CD8-positive, alpha-beta memory T cell (primary cell): ENCODE measurements around the gene GMNN. TPM values are rescaled to one million over a fixed set of nuclear protein-coding genes. Genes with fewer than 3 reads are reported as not detected.

ENCODE experiments used
- CTCF ChIA-PET: fragments of 350-600 bp; sonication (Branson Sonifier 250); formaldehyde crosslinking; loops from one replicate; lab custom pipeline; 2021; ENCODE audit warnings: antibody characterized with exemption; lab: Charles Lee
- POLR2A ChIA-PET: fragments of 350-600 bp; sonication (Branson Sonifier 250); formaldehyde crosslinking; loops from one replicate; lab custom pipeline; 2021; ENCODE audit warnings: antibody characterized with exemption; lab: Charles Lee
- DNase-seq, 5 donors: peaks; one replicate each; pipeline versions ENCODE4 v3.0.0 to v3.0.0-alpha.2; 2020 to 2022; ENCODE audit warnings: mixed read lengths in 1 of 5
- H3K27ac ChIP-seq: one replicate; pipeline ENCODE4 v1.7.0; 2013; ENCODE audit warnings: low read depth, mild to moderate bottlenecking, low read length, moderate library complexity
- H3K27me3 ChIP-seq: 2 replicates; pipeline ENCODE4 v1.7.0; 2013; ENCODE audit warnings: low read length, mild to moderate bottlenecking; ENCODE audit not compliant: insufficient read depth, poor library complexity, severe bottlenecking
- H3K36me3 ChIP-seq: 2 replicates; pipeline ENCODE4 v1.7.0; 2013; ENCODE audit warnings: mild to moderate bottlenecking, low read length, moderate library complexity; ENCODE audit not compliant: insufficient read depth
- H3K4me1 ChIP-seq: 2 replicates; pipeline ENCODE4 v1.7.0; 2013; ENCODE audit warnings: mild to moderate bottlenecking, low read length, moderate library complexity; ENCODE audit not compliant: insufficient read depth
- H3K4me3 ChIP-seq: 2 replicates; pipeline ENCODE4 v1.7.0; 2013; ENCODE audit warnings: mild to moderate bottlenecking, low read length
- H3K9me3 ChIP-seq: 2 replicates; pipeline ENCODE4 v1.7.0; 2013; ENCODE audit warnings: mild to moderate bottlenecking, low read length
- H3K27ac Mint-ChIP-seq, 8 donors: one replicate each; pipeline ENCODE4 v1.8.0; 2020 to 2021; ENCODE audit warnings: mixed read lengths in 8 of 8, mild to moderate bottlenecking in 6 of 8, inconsistent platforms in 3 of 8, moderate library complexity in 3 of 8
- H3K27me3 Mint-ChIP-seq, 2 donors: one replicate each; pipeline ENCODE4 v1.8.0; 2020 to 2021; ENCODE audit warnings: mixed read lengths in 2 of 2, mild to moderate bottlenecking in 1 of 2, moderate library complexity in 1 of 2
- H3K36me3 Mint-ChIP-seq, 3 donors: one replicate each; pipeline ENCODE4 v1.8.0; 2020 to 2021; ENCODE audit warnings: mixed read lengths in 3 of 3, inconsistent platforms in 1 of 3, mild to moderate bottlenecking in 1 of 3
- H3K4me1 Mint-ChIP-seq, 3 donors: one replicate each; pipeline ENCODE4 v1.8.0; 2020 to 2021; ENCODE audit warnings: mixed read lengths in 3 of 3, inconsistent platforms in 1 of 3, mild to moderate bottlenecking in 1 of 3
- H3K4me3 Mint-ChIP-seq, 7 donors: one replicate each; pipeline ENCODE4 v1.8.0; 2020 to 2021; ENCODE audit warnings: mixed read lengths in 7 of 7, mild to moderate bottlenecking in 6 of 7, moderate library complexity in 4 of 7, inconsistent platforms in 2 of 7
- H3K9me3 Mint-ChIP-seq, 5 donors: one replicate each; pipeline ENCODE4 v1.8.0; 2020 to 2022; ENCODE audit warnings: mixed read lengths in 5 of 5, mild to moderate bottlenecking in 3 of 5, moderate library complexity in 2 of 5, inconsistent platforms in 1 of 5
- polyA plus RNA-seq: library from polyadenylated mRNA; unstranded; fragments of 300-500 nt; fragmentation: Illumina TruSeq; gene quantifications from one replicate; pipeline ENCODE4 v1.2.3, GENCODE V29; 2021
- total RNA-seq, 2 experiments: library from RNA; stranded (reverse); gene quantifications; one replicate each; pipeline ENCODE4 v1.2.3, GENCODE V29; 2021

The GMNN gene
- total and polyA plus RNA-seq, 3 experiments from 2014 or later, result 6.8 to 67.0 (median 65.8) TPM

DNA sequence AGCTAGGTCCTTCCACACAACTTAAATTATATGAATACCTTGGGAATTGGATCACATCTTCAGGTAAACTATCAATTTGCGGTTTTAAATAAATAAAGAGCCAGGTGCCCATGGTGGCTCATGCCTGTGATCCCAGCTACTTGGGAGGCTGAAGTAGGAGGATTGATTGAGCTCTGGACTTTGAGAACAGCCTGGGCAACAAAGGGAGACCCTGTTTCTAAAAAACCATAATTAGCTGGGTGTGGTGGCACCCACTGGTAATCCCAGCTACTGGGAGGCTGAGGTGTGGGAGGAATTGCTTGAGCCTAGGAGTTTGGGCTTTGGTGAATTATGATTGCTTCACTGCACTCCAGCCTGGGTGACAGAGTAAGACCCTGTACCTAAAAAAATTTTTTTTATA, 3.4 kb downstream of the GMNN start:
- Histone ChIP-seq H3K36me3 (peaks cover 9% of the 10 kb centered on the region), H3K9me3 (no peaks in the 10 kb centered on the region), H3K4me3 (no peak overlapping the region), H3K4me1 (peaks cover 15% of the 10 kb centered on the region), H3K27ac (no peak overlapping the region), H3K27me3 (no peaks in the 10 kb centered on the region)
- Mint-ChIP-seq H3K9me3 (no peaks in the 10 kb centered on the region), H3K36me3 (peaks cover 0 to 31% (median 6%) of the 10 kb centered on the region in 3 donors), H3K4me3 (peak overlapping the region in 2 of 7 donors; percentile 10 to 34), H3K27ac (no peak overlapping the region), H3K4me1 (peaks cover 28 to 46% (median 36%) of the 10 kb centered on the region in 3 donors), H3K27me3 (peaks cover 0 to 3% of the 10 kb centered on the region in 2 donors)
- CTCF ChIA-PET, result interaction anchor here (1.4 kb wide), 1 partner anchor 240 kb away, joined by 3 read pairs; no protein-coding TSS in a partner anchor
- POLR2A ChIA-PET, result interaction anchor here (1.2 kb wide), 1 partner anchor 240 kb away, joined by 3 read pairs; no protein-coding TSS in a partner anchor
- DNase-seq, result no peak

DNA sequence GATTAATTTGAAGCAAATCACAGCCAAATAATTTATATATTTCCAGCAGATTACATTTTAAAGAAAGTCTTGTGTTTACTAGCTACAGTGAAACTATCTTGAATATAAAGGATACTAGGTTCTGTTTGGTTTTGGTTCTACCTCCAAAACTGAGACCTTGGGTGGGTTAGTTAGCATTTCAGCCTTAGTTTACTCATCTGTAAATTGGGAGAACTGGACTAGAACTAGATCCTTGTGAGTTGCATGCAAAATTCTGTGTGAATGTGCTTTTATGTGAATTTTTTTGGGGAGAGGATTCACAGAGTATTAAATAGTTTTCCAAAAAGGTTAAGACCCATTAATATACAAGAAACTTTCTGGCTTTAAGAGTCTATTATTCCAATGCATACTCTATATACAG, 4.1 kb downstream of the GMNN start:
- CTCF ChIA-PET, result interaction anchor here (1.4 kb wide), 1 partner anchor 239 kb away, joined by 3 read pairs; no protein-coding TSS in a partner anchor

DNA sequence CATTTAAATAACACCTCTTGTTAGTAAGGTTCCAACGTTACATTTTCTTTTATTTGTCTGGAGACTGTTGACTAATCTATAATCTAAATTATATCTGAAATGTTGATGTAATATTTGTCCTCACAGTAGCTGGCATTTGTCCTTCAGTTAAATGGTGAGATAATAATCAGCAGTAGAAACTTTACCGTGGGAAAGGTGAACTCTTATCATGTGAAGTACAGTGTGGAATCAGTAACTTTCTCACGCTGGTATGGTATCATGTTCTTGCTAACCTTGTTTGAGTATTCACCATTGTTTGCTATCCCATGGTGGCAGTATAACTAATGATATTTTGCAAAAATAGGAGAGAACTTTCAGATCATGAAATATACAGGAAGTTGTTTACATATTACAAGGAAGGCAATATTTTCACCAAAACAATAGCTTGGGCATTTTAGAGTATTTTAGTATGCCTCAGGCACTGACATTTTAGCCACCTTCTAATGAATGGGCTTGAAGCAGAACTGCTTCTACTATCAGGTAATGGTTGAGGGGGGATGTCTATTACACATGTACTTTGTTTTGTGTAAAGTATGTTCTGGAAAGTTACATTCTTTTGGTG, 4.8 kb downstream of the GMNN start:
- ChIA-PET CTCF (interaction anchor here (1.4 kb wide), 1 partner anchor 239 kb away, joined by 3 read pairs; no protein-coding TSS in a partner anchor), POLR2A (interaction anchor here (1.2 kb wide), 1 partner anchor 238 kb away, joined by 3 read pairs; no protein-coding TSS in a partner anchor)
- Mint-ChIP-seq H3K9me3 (no peaks in the 10 kb centered on the region), H3K4me1 (peaks cover 25 to 41% (median 34%) of the 10 kb centered on the region in 3 donors), H3K4me3 (peak overlapping the region in 1 of 7 donors; percentile 1), H3K27me3 (peaks cover 0 to 3% of the 10 kb centered on the region in 2 donors), H3K27ac (no peak overlapping the region), H3K36me3 (peaks cover 0 to 36% (median 6%) of the 10 kb centered on the region in 3 donors)
- DNase-seq, result no peak
- Histone ChIP-seq H3K9me3 (no peaks in the 10 kb centered on the region), H3K4me1 (peaks cover 12% of the 10 kb centered on the region), H3K4me3 (no peak overlapping the region), H3K27ac (no peak overlapping the region), H3K27me3 (no peaks in the 10 kb centered on the region), H3K36me3 (peaks cover 9% of the 10 kb centered on the region)

More for the DNA sequence above, 4.1 kb downstream of the GMNN start:
- Histone ChIP-seq H3K27me3 (no peaks in the 10 kb centered on the region), H3K9me3 (no peaks in the 10 kb centered on the region), H3K4me1 (peaks cover 15% of the 10 kb centered on the region), H3K4me3 (no peak overlapping the region), H3K36me3 (peaks cover 9% of the 10 kb centered on the region), H3K27ac (no peak overlapping the region)
- no peak overlapping the region for H3K4me3 Mint-ChIP-seq
- POLR2A ChIA-PET, result interaction anchor here (1.2 kb wide), 1 partner anchor 239 kb away, joined by 3 read pairs; no protein-coding TSS in a partner anchor
- no peak overlapping the region for H3K27ac Mint-ChIP-seq
- no peaks in the 10 kb centered on the region for H3K9me3 Mint-ChIP-seq
- no peak for DNase-seq
- H3K4me1 Mint-ChIP-seq, result peaks cover 28 to 43% (median 36%) of the 10 kb centered on the region in 3 donors
- peaks cover 0 to 3% of the 10 kb centered on the region in 2 donors for H3K27me3 Mint-ChIP-seq
- H3K36me3 Mint-ChIP-seq, result peaks cover 0 to 34% (median 6%) of the 10 kb centered on the region in 3 donors

- DNase-seq, result no peak
- H3K4me3 ChIP-seq, result no peak overlapping the region
- Mint-ChIP-seq H3K27me3 (no peaks in the 10 kb centered on the region), H3K9me3 (no peaks in the 10 kb centered on the region), H3K4me1 (peaks cover 24 to 41% (median 32%) of the 10 kb centered on the region in 3 donors), H3K4me3 (no peak overlapping the region), H3K27ac (no peak overlapping the region), H3K36me3 (peaks cover 0 to 32% (median 6%) of the 10 kb centered on the region in 3 donors)
- H3K9me3 ChIP-seq, result no peaks in the 10 kb centered on the region
- CTCF ChIA-PET, result no interaction called here
- H3K27me3 ChIP-seq, result no peaks in the 10 kb centered on the region
- peaks cover 9% of the 10 kb centered on the region for H3K36me3 ChIP-seq
- peaks cover 12% of the 10 kb centered on the region for H3K4me1 ChIP-seq
- POLR2A ChIA-PET, result no interaction called here
- no peak overlapping the region for H3K27ac ChIP-seq
Measured at GRCh38 chr6:24780206-24780605, 5.5 kb downstream of the GMNN start.

DNA sequence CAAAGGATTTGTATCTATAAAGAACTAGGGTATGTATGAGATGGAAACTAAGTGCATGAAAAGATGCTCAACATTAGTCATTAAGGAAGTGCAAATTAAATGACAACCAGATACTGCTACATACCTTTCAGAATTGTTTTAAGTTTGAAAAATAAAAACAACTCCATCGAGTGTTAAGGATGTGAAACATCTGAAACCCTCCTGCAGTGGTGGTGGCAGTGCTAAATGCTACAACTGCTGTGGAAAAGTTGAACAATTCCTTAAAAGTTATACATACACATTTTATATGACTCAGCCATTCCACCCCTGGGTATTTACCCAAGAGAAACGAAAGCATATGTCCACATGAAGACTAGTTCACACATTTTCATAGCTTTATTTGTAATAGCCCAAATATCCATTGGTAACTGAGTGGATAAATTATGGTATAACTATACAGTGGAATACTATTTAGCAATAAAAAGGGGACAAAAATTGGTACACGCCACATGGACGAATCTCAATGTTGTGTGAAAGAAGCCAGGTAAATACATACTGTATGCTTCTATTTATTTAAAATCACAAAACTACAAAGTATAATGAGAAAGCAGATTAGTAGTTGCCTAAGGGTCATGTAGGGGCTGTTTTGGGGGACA, 13.4 kb downstream of the GMNN start:
- Mint-ChIP-seq H3K27me3 (no peaks in the 10 kb centered on the region), H3K9me3 (no peaks in the 10 kb centered on the region), H3K36me3 (peaks cover 5 to 28% (median 6%) of the 10 kb centered on the region in 3 donors), H3K4me1 (no peaks in the 10 kb centered on the region), H3K4me3 (no peak overlapping the region), H3K27ac (no peak overlapping the region)
- Histone ChIP-seq H3K9me3 (no peaks in the 10 kb centered on the region), H3K27me3 (no peaks in the 10 kb centered on the region), H3K27ac (no peak overlapping the region), H3K4me1 (no peaks in the 10 kb centered on the region), H3K4me3 (no peak overlapping the region), H3K36me3 (no peaks in the 10 kb centered on the region)
- CTCF ChIA-PET, result no interaction called here
- POLR2A ChIA-PET, result interaction anchor here (1.5 kb wide), 1 partner anchor 12 kb away, joined by 6 read pairs; no protein-coding TSS in a partner anchor
- DNase-seq, result no peak

- peaks cover 4 to 5% (median 5%) of the 10 kb centered on the region in 3 donors for H3K4me1 Mint-ChIP-seq
- H3K36me3 ChIP-seq, result no peaks in the 10 kb centered on the region
- no peaks in the 10 kb centered on the region for H3K9me3 Mint-ChIP-seq
- no peaks in the 10 kb centered on the region for H3K27me3 ChIP-seq
- peaks cover 0 to 3% (median 1%) of the 10 kb centered on the region in 3 donors for H3K36me3 Mint-ChIP-seq
- no peaks in the 10 kb centered on the region for H3K9me3 ChIP-seq
- no peak overlapping the region for H3K4me3 ChIP-seq
- H3K4me3 Mint-ChIP-seq, result no peak overlapping the region
- CTCF ChIA-PET, result interaction anchor here (1.2 kb wide), 1 partner anchor 15 kb away, joined by 4 read pairs; no protein-coding TSS in a partner anchor
- no peak overlapping the region for H3K27ac ChIP-seq
- no peak overlapping the region for H3K27ac Mint-ChIP-seq
- no peaks in the 10 kb centered on the region for H3K4me1 ChIP-seq
- no peak for DNase-seq
- POLR2A ChIA-PET, result no interaction called here
- no peaks in the 10 kb centered on the region for H3K27me3 Mint-ChIP-seq
Measured at GRCh38 chr6:24795106-24795505, 20.4 kb downstream of the GMNN start.

- ChIA-PET CTCF (interaction anchor here (1.0 kb wide), 1 partner anchor 11 kb away, joined by 3 read pairs; no protein-coding TSS in a partner anchor), POLR2A (no interaction called here)
- Mint-ChIP-seq H3K4me3 (no peak overlapping the region), H3K9me3 (no peaks in the 10 kb centered on the region), H3K27me3 (no peaks in the 10 kb centered on the region), H3K36me3 (peaks cover 0 to 10% (median 7%) of the 10 kb centered on the region in 3 donors), H3K27ac (peak overlapping the region in 3 of 8 donors; percentile 29 to 87 (median 63)), H3K4me1 (peaks cover 4 to 9% (median 5%) of the 10 kb centered on the region in 3 donors)
- Histone ChIP-seq H3K9me3 (no peaks in the 10 kb centered on the region), H3K27me3 (no peaks in the 10 kb centered on the region), H3K4me3 (no peak overlapping the region), H3K27ac (no peak overlapping the region), H3K36me3 (no peaks in the 10 kb centered on the region), H3K4me1 (no peaks in the 10 kb centered on the region)
- DNase-seq, result no peak
Measured at GRCh38 chr6:24796616-24797290, 22.0 kb downstream of the GMNN start.
